ENCODE data around the gene ANKFY1. TPM values are rescaled to one million over a fixed set of nuclear protein-coding genes. Genes with fewer than 3 reads are reported as not detected.

The ANKFY1 gene
- total RNA-seq, 1 experiment from 2014 or later = 38.6 TPM

- no peaks in the 10 kb centered on the region for H3K27me3 ChIP-seq (ENCODE audit: control insufficient read depth, insufficient read depth, low read length)
- H3K4me3 ChIP-seq (ENCODE audit: low read depth in 2 of 2, low read length in 2 of 2) = no peak overlapping the region
- ChIA-PET POLR2A (no interaction called here), CTCF (no interaction called here)
- peaks cover 6% of the 10 kb centered on the region for H3K36me3 ChIP-seq (ENCODE audit: control insufficient read depth, insufficient read depth, low read length)
- no peaks in the 10 kb centered on the region for H3K9me3 ChIP-seq (ENCODE audit: control insufficient read depth, insufficient read depth, low read depth, low read length)
- no peak overlapping the region for H3K27ac ChIP-seq (ENCODE audit: low read length)
- in situ Hi-C loops (cut with HindIII; ENCODE audit: low pct_unique_long_range_greater_than_20kb, low sequenced_read_pairs) (no loop called here), intact Hi-C loops (cut with micrococcal nuclease; ENCODE audit: unreplicated experiment) (no loop called here)
- no TSS peak for BruUV-seq (replicated peaks)
- no peaks in the 10 kb centered on the region for H3K4me1 ChIP-seq (ENCODE audit: control insufficient read depth, insufficient read depth, low read length)
- ATAC-seq (no peak), DNase-seq (ENCODE audit: low read depth, low spot score) (no peak)
- TF ChIP-seq TCF7L2 (IDR thresholded peaks at IDR 0.05; ENCODE audit: low read depth, low read length) (no peak), SIN3A (IDR thresholded peaks at IDR 0.05; ENCODE audit: borderline replicate concordance, insufficient read depth, low read depth, low read length) (no peak), POLR2AphosphoS5 (IDR thresholded peaks at IDR 0.05; ENCODE audit: low read depth, low read length) (no peak), CTCF (IDR thresholded peaks at IDR 0.05) (no peak), REST (IDR thresholded peaks at IDR 0.05; ENCODE audit: insufficient read depth in 1 of 2, low read depth in 2 of 2, low read length in 1 of 2) (no peak)
These were observed 33.6 kb upstream of the ANKFY1 start for GRCh38 chr17:4297351-4297750.

- CTCF ChIA-PET = no interaction called here
- Histone ChIP-seq H3K4me1 (ENCODE audit: control insufficient read depth, insufficient read depth, low read length) (no peaks in the 10 kb centered on the region), H3K27ac (ENCODE audit: low read length) (no peak overlapping the region), H3K36me3 (ENCODE audit: control insufficient read depth, insufficient read depth, low read length) (peaks cover 5% of the 10 kb centered on the region; the same call in 1 of the 2 replicates), H3K27me3 (ENCODE audit: control insufficient read depth, insufficient read depth, low read length) (no peaks in the 10 kb centered on the region), H3K9me3 (ENCODE audit: control insufficient read depth, insufficient read depth, low read depth, low read length) (no peaks in the 10 kb centered on the region), H3K4me3 (ENCODE audit: low read depth in 2 of 2, low read length in 2 of 2) (no peak overlapping the region)
- no peak for ATAC-seq
- TF ChIP-seq REST (IDR thresholded peaks at IDR 0.05; ENCODE audit: insufficient read depth in 1 of 2, low read depth in 2 of 2, low read length in 1 of 2) = no peak
- no peak for TF ChIP-seq TCF7L2 (IDR thresholded peaks at IDR 0.05; ENCODE audit: low read depth, low read length)
- TF ChIP-seq POLR2AphosphoS5 (IDR thresholded peaks at IDR 0.05; ENCODE audit: low read depth, low read length) = no peak
- no peak for TF ChIP-seq CTCF (IDR thresholded peaks at IDR 0.05)
- no peak for TF ChIP-seq SIN3A (IDR thresholded peaks at IDR 0.05; ENCODE audit: borderline replicate concordance, insufficient read depth, low read depth, low read length)
- intact Hi-C loops (cut with micrococcal nuclease; ENCODE audit: unreplicated experiment) = no loop called here
- POLR2A ChIA-PET = no interaction called here
- in situ Hi-C loops (cut with HindIII; ENCODE audit: low pct_unique_long_range_greater_than_20kb, low sequenced_read_pairs) = no loop called here
- no TSS peak for BruUV-seq (replicated peaks)
- no peak for DNase-seq (ENCODE audit: low read depth, low spot score)
These were observed 31.9 kb upstream of the ANKFY1 start for GRCh38 chr17:4295686-4296085.

Measured in Panc1 (cell line).